OCI-LY3 (cell line): ENCODE measurements around the gene UBR1.
A peak's percentile ranks its signal among the peaks of the same experiment; 100 is the strongest.

ENCODE experiments used
- H2AFZ ChIP-seq: fragments of 200-600, 300-600 bp; shearing (Covaris generic); 2 replicates; pipeline ENCODE4 v1.6.0; 2014; ENCODE audit warnings: antibody characterized with exemption, low read depth, low read length
- H3K27ac ChIP-seq: fragments of 200-600, 300-600 bp; sonication (generic); 2 replicates; pipeline ENCODE4 v1.5.1; 2014; ENCODE audit warnings: mild to moderate bottlenecking, low read length, moderate library complexity, mixed read lengths
- H3K27me3 ChIP-seq: fragments of 200-600, 300-600 bp; sonication (generic); 2 replicates; pipeline ENCODE4 v1.6.1; 2014; ENCODE audit warnings: low read depth, low read length, mixed read lengths
- H3K36me3 ChIP-seq: fragments of 200-600, 300-600 bp; sonication (generic); replicated peaks from 2 replicates; pipeline ENCODE3; 2014; ENCODE audit warnings: low read depth, low read length, mixed read lengths
- H3K4me1 ChIP-seq: fragments of 300-600, 200-600 bp; sonication (generic); 2 replicates; pipeline ENCODE4 v1.6.1; 2014; ENCODE audit warnings: low read length, mixed read lengths
- H3K4me2 ChIP-seq: fragments of 200-600, 300-600 bp; sonication (generic); 2 replicates; pipeline ENCODE4 v1.6.1; 2014; ENCODE audit warnings: low read length, mixed read lengths
- H3K4me3 ChIP-seq: fragments of 300-600, 200-600 bp; sonication (generic); 2 replicates; pipeline ENCODE4 v1.5.1; 2014; ENCODE audit warnings: antibody characterized with exemption, mild to moderate bottlenecking, low read length, moderate library complexity
- H3K79me2 ChIP-seq: fragments of 300-600, 200-600 bp; shearing (Covaris generic); 2 replicates; pipeline ENCODE4 v1.6.1; 2014; ENCODE audit warnings: mild to moderate bottlenecking, low read length, mixed read lengths
- H3K9ac ChIP-seq: fragments of 300-600, 200-600 bp; shearing (Covaris generic); 2 replicates; pipeline ENCODE4 v1.6.0; 2014; ENCODE audit warnings: mild to moderate bottlenecking, low read length, moderate library complexity
- H3K9me3 ChIP-seq: fragments of 200-600, 300-600 bp; shearing (Covaris generic); 2 replicates; pipeline ENCODE4 v1.6.1; 2014; ENCODE audit warnings: low read length, mixed read lengths; ENCODE audit not compliant: insufficient read depth
- H4K20me1 ChIP-seq: fragments of 200-600, 300-600 bp; sonication (generic); 2 replicates; pipeline ENCODE4 v1.6.1; 2016; ENCODE audit warnings: low read length, mixed read lengths; ENCODE audit not compliant: insufficient read depth
- EZH2phosphoT487 ChIP-seq: fragments of 200-600 bp; shearing (Covaris generic); IDR thresholded peaks from 2 replicates; pipeline ENCODE4 v1.6.1; 2018; ENCODE audit warnings: antibody characterized with exemption, mixed run types, low read depth
- TF ChIP-seq, protein P1 (sequence below): fragments of 200-600, 300-600 bp; sonication (generic); IDR thresholded peaks from 2 replicates; pipeline ENCODE4 v1.5.1; 2014; ENCODE audit warnings: antibody characterized with exemption, low read length, low read depth

UBR1 gene

DNA sequence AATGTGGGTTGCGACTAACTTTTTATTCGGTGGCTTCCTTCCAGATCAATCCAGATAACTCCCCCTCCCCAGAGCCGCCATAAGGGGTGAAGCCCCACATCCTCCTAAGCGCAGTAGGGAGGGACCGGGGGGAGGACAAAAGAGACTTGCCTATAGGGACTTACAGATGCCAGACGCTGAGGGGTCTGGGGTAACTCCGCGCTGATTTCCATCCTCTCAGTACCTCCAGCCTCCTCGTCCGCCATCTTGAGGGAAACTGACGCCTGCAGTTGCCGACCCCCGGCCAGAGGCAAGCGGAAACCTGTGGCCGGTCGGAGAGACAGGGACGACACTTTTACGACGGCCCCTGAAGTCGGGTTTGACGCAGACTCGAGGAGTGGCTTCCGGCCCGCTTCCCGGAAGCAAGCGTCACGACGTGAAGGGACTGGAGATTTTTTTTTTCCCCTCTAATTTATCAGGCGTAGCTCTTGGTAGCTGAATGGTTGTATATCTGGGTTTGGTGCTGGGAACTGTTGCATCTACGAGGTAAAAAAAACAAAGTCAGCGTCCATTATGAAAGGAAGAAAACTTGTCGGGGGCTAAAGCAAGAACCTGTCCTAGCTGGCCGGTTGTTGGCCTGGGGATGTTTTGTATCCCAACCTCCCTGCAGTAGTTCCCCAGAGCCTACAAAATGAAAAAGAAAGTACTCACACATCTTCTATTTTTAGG lies at the start of gene UBR1:
TSS of gene UBR1 (minus strand) at position 261 of the 708 bp plus-strand sequence. CDS start at position 245, 16 bp downstream.
- Histone ChIP-seq H3K27me3 (no peaks in the 10 kb centered on the region), H3K4me2 (peak within 1 kb of the TSS; percentile 86), H3K36me3 (peaks cover 22% of the 10 kb centered on the region), H3K9me3 (no peaks in the 10 kb centered on the region), H3K4me3 (peak within 1 kb of the TSS; percentile 92), H3K79me2 (peaks cover 44% of the 10 kb centered on the region), H3K9ac (peak within 1 kb of the TSS; percentile 84), H2AFZ (peak within 1 kb of the TSS; percentile 68), H4K20me1 (no peaks in the 10 kb centered on the region), H3K4me1 (peaks cover 7% of the 10 kb centered on the region; the same call in 1 of the 2 replicates), H3K27ac (peak within 1 kb of the TSS; percentile 28)
- TF ChIP-seq, protein P1, sequence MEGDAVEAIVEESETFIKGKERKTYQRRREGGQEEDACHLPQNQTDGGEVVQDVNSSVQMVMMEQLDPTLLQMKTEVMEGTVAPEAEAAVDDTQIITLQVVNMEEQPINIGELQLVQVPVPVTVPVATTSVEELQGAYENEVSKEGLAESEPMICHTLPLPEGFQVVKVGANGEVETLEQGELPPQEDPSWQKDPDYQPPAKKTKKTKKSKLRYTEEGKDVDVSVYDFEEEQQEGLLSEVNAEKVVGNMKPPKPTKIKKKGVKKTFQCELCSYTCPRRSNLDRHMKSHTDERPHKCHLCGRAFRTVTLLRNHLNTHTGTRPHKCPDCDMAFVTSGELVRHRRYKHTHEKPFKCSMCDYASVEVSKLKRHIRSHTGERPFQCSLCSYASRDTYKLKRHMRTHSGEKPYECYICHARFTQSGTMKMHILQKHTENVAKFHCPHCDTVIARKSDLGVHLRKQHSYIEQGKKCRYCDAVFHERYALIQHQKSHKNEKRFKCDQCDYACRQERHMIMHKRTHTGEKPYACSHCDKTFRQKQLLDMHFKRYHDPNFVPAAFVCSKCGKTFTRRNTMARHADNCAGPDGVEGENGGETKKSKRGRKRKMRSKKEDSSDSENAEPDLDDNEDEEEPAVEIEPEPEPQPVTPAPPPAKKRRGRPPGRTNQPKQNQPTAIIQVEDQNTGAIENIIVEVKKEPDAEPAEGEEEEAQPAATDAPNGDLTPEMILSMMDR, result no peak
- no peak for TF ChIP-seq EZH2phosphoT487

GRCh38 chr15:43153269-43153668 lies 47.4 kb upstream of the UBR1 start:
- peaks cover 51% of the 10 kb centered on the region for H3K36me3 ChIP-seq
- H2AFZ ChIP-seq, result no peak overlapping the region
- no peak overlapping the region for H3K9ac ChIP-seq
- H3K4me1 ChIP-seq, result no peaks in the 10 kb centered on the region
- H3K9me3 ChIP-seq, result no peaks in the 10 kb centered on the region
- no peak overlapping the region for H3K4me2 ChIP-seq
- H4K20me1 ChIP-seq, result no peaks in the 10 kb centered on the region
- H3K27ac ChIP-seq, result no peak overlapping the region
- TF ChIP-seq, protein P1, result no peak
- no peak for TF ChIP-seq EZH2phosphoT487
- no peaks in the 10 kb centered on the region for H3K79me2 ChIP-seq
- no peaks in the 10 kb centered on the region for H3K27me3 ChIP-seq
- no peak overlapping the region for H3K4me3 ChIP-seq

DNA sequence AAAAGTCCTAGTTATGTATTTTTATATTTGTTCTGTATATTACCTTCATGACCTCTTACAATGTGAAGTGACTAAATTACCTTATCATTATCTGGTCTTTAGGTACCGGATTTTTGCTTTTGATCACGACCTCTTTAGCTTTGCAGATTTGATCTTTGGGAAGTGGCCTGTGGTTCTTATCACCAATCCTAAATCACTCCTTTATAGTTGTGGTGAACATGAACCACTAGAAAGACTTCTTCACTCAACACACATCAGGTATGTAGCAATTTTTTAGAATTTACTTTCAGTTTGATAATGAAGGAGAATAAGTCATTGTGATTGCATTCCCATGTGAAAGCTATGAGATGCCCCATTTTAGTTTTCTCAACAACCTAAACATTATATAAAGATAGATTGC lies 45.9 kb upstream of the UBR1 start:
- Histone ChIP-seq H3K79me2 (no peaks in the 10 kb centered on the region), H3K27me3 (no peaks in the 10 kb centered on the region), H3K36me3 (peaks cover 51% of the 10 kb centered on the region), H2AFZ (no peak overlapping the region), H3K9ac (no peak overlapping the region), H4K20me1 (no peaks in the 10 kb centered on the region), H3K27ac (no peak overlapping the region), H3K9me3 (no peaks in the 10 kb centered on the region), H3K4me2 (no peak overlapping the region), H3K4me1 (no peaks in the 10 kb centered on the region), H3K4me3 (no peak overlapping the region)
- no peak for TF ChIP-seq EZH2phosphoT487
- TF ChIP-seq, protein P1, result no peak

DNA sequence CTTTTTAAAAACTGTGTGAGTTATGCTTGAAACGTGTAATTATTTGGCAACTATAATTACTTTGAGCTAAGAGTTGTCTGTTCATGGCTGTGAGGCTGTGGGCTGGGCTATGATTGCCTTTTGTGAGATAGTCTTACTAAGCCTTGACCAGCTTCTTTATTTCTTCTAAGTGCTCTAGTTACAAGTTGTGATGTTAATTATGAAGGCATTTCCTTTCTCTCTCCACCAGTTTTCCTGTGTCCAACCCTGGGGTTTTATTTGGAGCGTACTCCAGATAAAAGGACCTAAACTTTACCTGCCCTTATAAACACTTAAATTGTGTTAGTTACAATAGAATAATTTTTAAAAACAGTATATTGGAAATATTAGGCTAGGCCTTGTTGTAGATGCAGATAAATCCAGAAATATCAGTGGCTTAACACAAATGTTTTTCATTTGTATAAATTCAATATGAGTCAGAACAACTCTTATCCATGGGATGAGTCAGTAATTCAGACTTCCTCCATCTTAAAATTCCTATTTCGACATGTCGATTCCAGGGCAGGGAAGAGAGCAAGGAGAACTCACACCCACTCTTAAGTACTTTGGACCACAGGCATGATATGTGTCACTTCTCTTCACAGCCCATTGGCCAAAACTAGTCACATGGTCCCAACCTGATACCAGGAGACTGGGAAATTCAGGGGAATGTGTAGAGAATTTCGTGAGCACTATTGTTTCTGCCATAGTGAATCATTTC lies 44.5 kb upstream of the UBR1 start:
- Histone ChIP-seq H3K27ac (no peak overlapping the region), H3K9ac (no peak overlapping the region), H3K4me1 (no peaks in the 10 kb centered on the region), H3K9me3 (no peaks in the 10 kb centered on the region), H2AFZ (no peak overlapping the region), H3K36me3 (peaks cover 54% of the 10 kb centered on the region), H4K20me1 (no peaks in the 10 kb centered on the region), H3K4me2 (no peak overlapping the region), H3K27me3 (no peaks in the 10 kb centered on the region), H3K4me3 (no peak overlapping the region), H3K79me2 (no peaks in the 10 kb centered on the region)
- TF ChIP-seq EZH2phosphoT487, result no peak
- TF ChIP-seq, protein P1, result no peak
